K562 (cell line): ENCODE results near the gene RNF213. TPM values are rescaled to one million over a fixed set of nuclear protein-coding genes. Genes with fewer than 3 reads are reported as not detected.

Source experiments
- GABPA ChIP-seq: fragments of 200-800 bp; sonication (Bioruptor generic); conservative IDR thresholded peaks from 2 replicates; pipeline ENCODE4 v1.6.1; 2016; ENCODE audit warnings: low read depth, missing genetic modification characterization, missing compliant biosample characterization
- HIVEP1 ChIP-seq: fragments of 250-450 bp; sonication (Bioruptor Pico); IDR thresholded peaks from 2 replicates; pipeline ENCODE4 v1.4.0; 2020; ENCODE audit warnings: mild to moderate bottlenecking
- KAT8 ChIP-seq: fragments of 450-650 bp; IDR thresholded peaks from 2 replicates; pipeline ENCODE4 v1.6.1; 2016; ENCODE audit warnings: low read depth, mild to moderate bottlenecking
- KDM4B ChIP-seq, 2 experiments: fragments of 450-650 bp in 1 of 2; sonication (generic) in 1 of 2; IDR thresholded peaks; 2 replicates each; pipeline ENCODE4 v1.6.1; 2016 to 2017; ENCODE audit warnings: borderline replicate concordance in 2 of 2, antibody characterized with exemption in 1 of 2, low read depth in 1 of 2, mild to moderate bottlenecking in 1 of 2
- MIER1 ChIP-seq: fragments of 450-650 bp; IDR thresholded peaks from 2 replicates; pipeline ENCODE4 v1.6.1; 2016; ENCODE audit warnings: antibody characterized with exemption, mild to moderate bottlenecking, low read depth
- NBN ChIP-seq: fragments of 450-650 bp; IDR thresholded peaks from 2 replicates; pipeline ENCODE4 v1.6.1; 2016; ENCODE audit warnings: low read depth, mild to moderate bottlenecking
- PHF20 ChIP-seq: fragments of 450-650 bp; IDR thresholded peaks from 2 replicates; pipeline ENCODE4 v1.6.1; 2018; ENCODE audit not compliant: partially characterized antibody
- TFAP4 ChIP-seq: sonication (generic); formaldehyde crosslinking; IDR thresholded peaks from 2 replicates; pipeline ENCODE4 v1.8.0; 2022; ENCODE audit warnings: missing genetic modification reagents, mild to moderate bottlenecking, moderate library complexity, borderline replicate concordance
- ZBTB12 ChIP-seq: fragments of 250-450 bp; sonication (Bioruptor Pico); IDR thresholded peaks from 2 replicates; pipeline ENCODE4 v1.4.0; 2020
- ZNF280B ChIP-seq: fragments of 250-450 bp; sonication (Bioruptor Pico); IDR thresholded peaks from 2 replicates; pipeline ENCODE4 v1.5.1; 2021; ENCODE audit warnings: mild to moderate bottlenecking
- polyA plus RNA-seq, 8 experiments: library from polyadenylated mRNA; depleted of rRNA in 4 of 8; stranded (reverse) in 5 of 8; unstranded in 3 of 8; fragments of >200 nt; fragmentation: Nextera tagmentation in 2 of 8; fragmentation: Illumina TruSeq in 1 of 8; extraction: Ambion mirVana in 2 of 8; extraction: Trizol in 1 of 8; gene quantifications; 2 replicates each; pipeline versions ENCODE4 v1.2.1 to v1.2.3, GENCODE V29; 2011 to 2014; ENCODE audit warnings: inconsistent platforms in 1 of 8, missing spikeins in 1 of 8
- total RNA-seq, 7 experiments: library from RNA; depleted of rRNA in 6 of 7; stranded (reverse); fragments of >200 nt in 6 of 7; fragmentation: Illumina TruSeq in 2 of 7; extraction: Trizol in 2 of 7; gene quantifications; 2 replicates each; pipeline versions ENCODE4 v1.2.1 to v1.2.3, GENCODE V29; 2011 to 2021; ENCODE audit warnings: low replicate concordance in 1 of 7
- TF ChIP-seq, protein P1 (sequence below): fragments of 450-650 bp; IDR thresholded peaks from 2 replicates; pipeline ENCODE4 v1.6.1; 2016; ENCODE audit warnings: borderline replicate concordance
- TF ChIP-seq, protein P2 (sequence below), 3 experiments: fragments of 200-800 bp in 1 of 3; fragments of 250-450 bp in 1 of 3; fragments of 450-650 bp in 1 of 3; sonication (Bioruptor Pico) in 1 of 3; sonication (Bioruptor generic) in 1 of 3; formaldehyde crosslinking in 1 of 3; IDR thresholded peaks; 2 replicates each; pipeline versions ENCODE4 v1.6.1 to v1.8.0; 2016 to 2022; ENCODE audit warnings: mild to moderate bottlenecking in 2 of 3, missing genetic modification characterization in 2 of 3, missing compliant biosample characterization in 1 of 3, moderate library complexity in 1 of 3
- TF ChIP-seq, protein P3 (sequence below): sonication (generic); formaldehyde crosslinking; IDR thresholded peaks from 2 replicates; pipeline ENCODE4 v1.8.1; 2023; ENCODE audit warnings: mild to moderate bottlenecking, missing genetic modification reagents

Gene RNF213
- total and polyA plus RNA-seq, 9 of the 15 experiments (the other 6 are each of a cell fraction or from before 2014, with no cell fraction given) = 5.3 to 33.6 (median 17.9) TPM

DNA sequence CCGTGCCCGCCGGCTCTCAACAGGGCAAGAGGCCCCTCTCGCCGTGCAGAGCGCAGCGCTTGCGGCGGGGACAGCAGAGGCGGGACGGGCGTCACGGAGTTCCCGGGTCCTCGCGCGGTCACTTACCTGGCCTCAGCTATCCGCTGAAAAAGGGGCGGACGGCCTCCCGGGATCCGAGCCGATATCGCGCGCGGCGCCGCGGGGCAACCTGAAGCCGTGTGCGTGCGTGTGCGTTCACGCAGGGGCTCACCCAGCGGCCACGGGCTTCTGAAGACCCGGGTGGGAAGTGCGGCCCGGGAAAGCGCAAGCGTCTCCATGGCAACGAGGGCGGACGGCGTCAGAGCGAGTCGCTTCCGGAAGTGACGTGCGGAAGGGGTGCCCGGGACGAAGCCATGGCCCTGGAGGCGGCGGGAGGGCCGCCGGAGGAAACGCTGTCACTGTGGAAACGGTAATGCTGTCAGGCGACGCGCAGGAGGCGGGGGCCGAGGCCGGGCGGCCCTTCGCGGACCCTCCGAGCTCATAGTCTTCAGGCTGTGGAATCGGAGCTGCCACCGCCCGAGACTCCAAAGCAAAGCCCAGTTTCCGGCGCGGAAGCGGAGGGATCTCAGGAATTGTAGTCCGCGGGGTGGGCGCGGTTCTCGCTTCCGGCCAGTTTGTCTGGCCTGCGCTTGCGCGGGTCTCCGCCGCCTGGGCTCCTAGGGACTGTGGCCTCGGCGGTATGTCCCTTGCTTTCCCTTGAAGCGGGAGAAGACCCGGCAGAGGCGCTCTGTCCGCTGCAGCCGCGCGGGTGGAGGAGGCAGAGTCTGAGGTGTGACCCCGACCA lies 154.4 kb downstream of the RNF213 start, which contains the start of gene ENDOV (continued):
- TF ChIP-seq ZNF280B (CRISPR knock-in tag) = no peak
- TF ChIP-seq TFAP4 (CRISPR knock-in tag) = peak; percentile 85
- 0 out of 2 replicates have a peak, but pooled peaks have one; percentile 41 for TF ChIP-seq NBN
- peak; percentile 98 for TF ChIP-seq PHF20
- peak; percentile 99 for TF ChIP-seq GABPA (tag)
- TF ChIP-seq, protein P1, sequence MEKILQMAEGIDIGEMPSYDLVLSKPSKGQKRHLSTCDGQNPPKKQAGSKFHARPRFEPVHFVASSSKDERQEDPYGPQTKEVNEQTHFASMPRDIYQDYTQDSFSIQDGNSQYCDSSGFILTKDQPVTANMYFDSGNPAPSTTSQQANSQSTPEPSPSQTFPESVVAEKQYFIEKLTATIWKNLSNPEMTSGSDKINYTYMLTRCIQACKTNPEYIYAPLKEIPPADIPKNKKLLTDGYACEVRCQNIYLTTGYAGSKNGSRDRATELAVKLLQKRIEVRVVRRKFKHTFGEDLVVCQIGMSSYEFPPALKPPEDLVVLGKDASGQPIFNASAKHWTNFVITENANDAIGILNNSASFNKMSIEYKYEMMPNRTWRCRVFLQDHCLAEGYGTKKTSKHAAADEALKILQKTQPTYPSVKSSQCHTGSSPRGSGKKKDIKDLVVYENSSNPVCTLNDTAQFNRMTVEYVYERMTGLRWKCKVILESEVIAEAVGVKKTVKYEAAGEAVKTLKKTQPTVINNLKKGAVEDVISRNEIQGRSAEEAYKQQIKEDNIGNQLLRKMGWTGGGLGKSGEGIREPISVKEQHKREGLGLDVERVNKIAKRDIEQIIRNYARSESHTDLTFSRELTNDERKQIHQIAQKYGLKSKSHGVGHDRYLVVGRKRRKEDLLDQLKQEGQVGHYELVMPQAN = peak; percentile 98
- no peak for TF ChIP-seq KAT8
- peak in 1 of 2 experiments; percentile 60; a peak in 2 of 4 replicates for TF ChIP-seq KDM4B (IDR thresholded peaks at IDR 0.05; ENCODE audit: borderline replicate concordance in 2 of 2, low read depth in 1 of 2)
- no peak for TF ChIP-seq HIVEP1
- TF ChIP-seq, protein P2, sequence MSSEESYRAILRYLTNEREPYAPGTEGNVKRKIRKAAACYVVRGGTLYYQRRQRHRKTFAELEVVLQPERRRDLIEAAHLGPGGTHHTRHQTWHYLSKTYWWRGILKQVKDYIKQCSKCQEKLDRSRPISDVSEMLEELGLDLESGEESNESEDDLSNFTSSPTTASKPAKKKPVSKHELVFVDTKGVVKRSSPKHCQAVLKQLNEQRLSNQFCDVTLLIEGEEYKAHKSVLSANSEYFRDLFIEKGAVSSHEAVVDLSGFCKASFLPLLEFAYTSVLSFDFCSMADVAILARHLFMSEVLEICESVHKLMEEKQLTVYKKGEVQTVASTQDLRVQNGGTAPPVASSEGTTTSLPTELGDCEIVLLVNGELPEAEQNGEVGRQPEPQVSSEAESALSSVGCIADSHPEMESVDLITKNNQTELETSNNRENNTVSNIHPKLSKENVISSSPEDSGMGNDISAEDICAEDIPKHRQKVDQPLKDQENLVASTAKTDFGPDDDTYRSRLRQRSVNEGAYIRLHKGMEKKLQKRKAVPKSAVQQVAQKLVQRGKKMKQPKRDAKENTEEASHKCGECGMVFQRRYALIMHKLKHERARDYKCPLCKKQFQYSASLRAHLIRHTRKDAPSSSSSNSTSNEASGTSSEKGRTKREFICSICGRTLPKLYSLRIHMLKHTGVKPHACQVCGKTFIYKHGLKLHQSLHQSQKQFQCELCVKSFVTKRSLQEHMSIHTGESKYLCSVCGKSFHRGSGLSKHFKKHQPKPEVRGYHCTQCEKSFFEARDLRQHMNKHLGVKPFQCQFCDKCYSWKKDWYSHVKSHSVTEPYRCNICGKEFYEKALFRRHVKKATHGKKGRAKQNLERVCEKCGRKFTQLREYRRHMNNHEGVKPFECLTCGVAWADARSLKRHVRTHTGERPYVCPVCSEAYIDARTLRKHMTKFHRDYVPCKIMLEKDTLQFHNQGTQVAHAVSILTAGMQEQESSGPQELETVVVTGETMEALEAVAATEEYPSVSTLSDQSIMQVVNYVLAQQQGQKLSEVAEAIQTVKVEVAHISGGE (CRISPR knock-in tag; IDR thresholded peaks at IDR 0.05) = peak; percentile 65 to 95 (median 80); a peak in 5 of 6 replicates
- TF ChIP-seq MIER1 = no peak
- peak; percentile 95 for TF ChIP-seq ZBTB12 (CRISPR knock-in tag)
- TF ChIP-seq, protein P3, sequence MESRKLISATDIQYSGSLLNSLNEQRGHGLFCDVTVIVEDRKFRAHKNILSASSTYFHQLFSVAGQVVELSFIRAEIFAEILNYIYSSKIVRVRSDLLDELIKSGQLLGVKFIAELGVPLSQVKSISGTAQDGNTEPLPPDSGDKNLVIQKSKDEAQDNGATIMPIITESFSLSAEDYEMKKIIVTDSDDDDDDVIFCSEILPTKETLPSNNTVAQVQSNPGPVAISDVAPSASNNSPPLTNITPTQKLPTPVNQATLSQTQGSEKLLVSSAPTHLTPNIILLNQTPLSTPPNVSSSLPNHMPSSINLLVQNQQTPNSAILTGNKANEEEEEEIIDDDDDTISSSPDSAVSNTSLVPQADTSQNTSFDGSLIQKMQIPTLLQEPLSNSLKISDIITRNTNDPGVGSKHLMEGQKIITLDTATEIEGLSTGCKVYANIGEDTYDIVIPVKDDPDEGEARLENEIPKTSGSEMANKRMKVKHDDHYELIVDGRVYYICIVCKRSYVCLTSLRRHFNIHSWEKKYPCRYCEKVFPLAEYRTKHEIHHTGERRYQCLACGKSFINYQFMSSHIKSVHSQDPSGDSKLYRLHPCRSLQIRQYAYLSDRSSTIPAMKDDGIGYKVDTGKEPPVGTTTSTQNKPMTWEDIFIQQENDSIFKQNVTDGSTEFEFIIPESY (CRISPR knock-in tag) = peak; percentile 75
